Cardiac septum (tissue), 1 donor: ENCODE measurements around the gene SRGAP2C. TPM values are rescaled to one million over a fixed set of nuclear protein-coding genes. Genes with fewer than 3 reads are reported as not detected.
"Not testable (repeated sequence)": the region's sequence is repeated elsewhere in the genome, so short reads cannot be mapped to it uniquely, and the experiment has no call there.

Experiments
- DNase-seq: peaks from one replicate; pipeline ENCODE4 v3.0.0-alpha.2; 2020; ENCODE audit warnings: low spot score
- intact Hi-C: fragments of 100-400 bp; cut with DNase I; formaldehyde crosslinking; loops from one replicate; pipeline ENCODE4 v1.14.0; 2022
- total RNA-seq: library from RNA; stranded (reverse); fragmentation: NEBNext Ultra II Directional; extraction: Animal tissue kit (Norgen Biotek cat#: 25700); gene quantifications from one replicate; pipeline ENCODE4 v1.2.1, GENCODE V29; 2021
- donor health status: DM: no; HTN: no; CAD: no.

Gene SRGAP2C
- total RNA-seq, 1 donor from 2014 or later, result 9.8 TPM

DNA sequence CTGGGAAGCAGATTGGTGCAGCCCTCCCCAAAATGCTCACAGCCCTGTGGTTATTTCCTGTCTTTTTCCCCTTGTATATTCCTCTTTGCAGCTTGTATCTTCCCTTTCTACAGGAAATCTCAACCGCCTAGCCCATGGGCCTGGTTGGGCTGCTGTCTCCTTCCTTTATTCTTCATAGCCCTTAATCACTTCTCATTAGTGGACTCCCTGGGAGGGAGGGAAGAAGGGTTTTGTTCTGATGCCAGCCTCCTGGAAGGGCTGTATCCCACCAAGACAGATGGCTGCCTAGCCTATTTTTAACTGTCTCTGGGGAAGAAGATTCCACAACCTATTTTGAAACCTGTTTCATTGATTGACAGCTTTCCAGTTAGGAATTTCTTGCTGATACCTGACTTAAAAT is 31.9 kb downstream of the SRGAP2C start:
- DNase-seq, intact Hi-C loops: not testable (repeated sequence)

GRCh38 chr1:121221770-121222169 is 37.0 kb downstream of the SRGAP2C start:
- intact Hi-C loops, DNase-seq: not testable (repeated sequence)

DNA sequence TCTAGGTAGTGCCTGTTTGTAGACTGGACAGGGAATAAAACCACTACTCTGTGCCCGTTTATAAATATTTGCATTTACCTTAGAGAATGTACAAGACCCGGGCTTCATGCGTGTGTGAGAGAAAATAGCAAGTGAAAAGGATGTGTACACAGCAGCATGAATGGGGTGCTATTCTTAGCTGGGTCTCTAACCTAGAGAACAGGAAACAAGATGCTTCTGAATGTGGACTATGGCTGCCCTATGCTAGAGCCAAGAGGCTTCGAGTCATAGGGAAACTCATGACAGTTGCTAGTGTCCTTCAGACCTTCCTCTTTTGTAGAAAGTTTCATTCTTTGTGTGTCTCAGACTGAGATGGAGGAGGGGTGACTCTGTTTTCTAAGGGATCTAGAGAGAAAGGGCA is 39.9 kb downstream of the SRGAP2C start:
- DNase-seq, intact Hi-C loops: not testable (repeated sequence)

DNA sequence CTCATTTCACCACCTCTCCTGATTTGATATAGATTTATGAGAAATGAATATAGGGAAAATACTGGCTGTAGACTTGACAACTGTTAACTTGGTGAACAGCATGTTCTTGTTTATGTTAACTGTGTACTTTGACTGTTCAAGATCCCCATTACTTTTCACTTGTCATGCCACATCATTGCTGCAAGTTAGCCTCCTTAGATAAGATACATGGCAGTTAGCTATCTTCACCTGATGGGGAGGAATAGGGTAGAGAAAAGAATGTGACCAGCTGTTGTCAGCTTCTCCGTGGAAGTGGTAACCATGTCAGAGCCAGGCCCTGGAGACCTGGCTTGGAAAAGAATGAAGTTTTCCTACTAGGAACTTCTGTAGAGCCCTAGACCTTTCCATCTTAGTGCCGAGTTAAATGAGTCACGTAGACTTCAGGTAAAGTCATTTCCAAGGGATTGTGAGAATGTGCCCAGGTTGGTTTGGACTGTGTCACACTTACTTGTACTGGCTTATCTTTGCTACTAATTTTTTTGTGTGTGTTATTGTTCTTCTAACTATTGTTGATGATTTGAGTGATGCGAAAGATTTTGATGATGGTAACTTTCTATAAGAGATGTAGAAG is 41.6 kb downstream of the SRGAP2C start:
- intact Hi-C loops, result not testable (repeated sequence)

GRCh38 chr1:121226925-121227324 is 42.1 kb downstream of the SRGAP2C start:
- intact Hi-C loops, result not testable (repeated sequence)

More for the DNA sequence above, 41.6 kb downstream of the SRGAP2C start:
- not testable (repeated sequence) for DNase-seq

GRCh38 chr1:121227544-121228330 is 43.0 kb downstream of the SRGAP2C start:
- intact Hi-C loops, DNase-seq: not testable (repeated sequence)

More at GRCh38 chr1:121226925-121227324, 42.1 kb downstream of the SRGAP2C start:
- not testable (repeated sequence) for DNase-seq

- intact Hi-C loops, DNase-seq: not testable (repeated sequence)
These were observed 45.9 kb downstream of the SRGAP2C start for GRCh38 chr1:121230636-121231035.

- intact Hi-C loops, DNase-seq: not testable (repeated sequence)
These were observed 47.8 kb downstream of the SRGAP2C start for GRCh38 chr1:121232445-121233125.

DNA sequence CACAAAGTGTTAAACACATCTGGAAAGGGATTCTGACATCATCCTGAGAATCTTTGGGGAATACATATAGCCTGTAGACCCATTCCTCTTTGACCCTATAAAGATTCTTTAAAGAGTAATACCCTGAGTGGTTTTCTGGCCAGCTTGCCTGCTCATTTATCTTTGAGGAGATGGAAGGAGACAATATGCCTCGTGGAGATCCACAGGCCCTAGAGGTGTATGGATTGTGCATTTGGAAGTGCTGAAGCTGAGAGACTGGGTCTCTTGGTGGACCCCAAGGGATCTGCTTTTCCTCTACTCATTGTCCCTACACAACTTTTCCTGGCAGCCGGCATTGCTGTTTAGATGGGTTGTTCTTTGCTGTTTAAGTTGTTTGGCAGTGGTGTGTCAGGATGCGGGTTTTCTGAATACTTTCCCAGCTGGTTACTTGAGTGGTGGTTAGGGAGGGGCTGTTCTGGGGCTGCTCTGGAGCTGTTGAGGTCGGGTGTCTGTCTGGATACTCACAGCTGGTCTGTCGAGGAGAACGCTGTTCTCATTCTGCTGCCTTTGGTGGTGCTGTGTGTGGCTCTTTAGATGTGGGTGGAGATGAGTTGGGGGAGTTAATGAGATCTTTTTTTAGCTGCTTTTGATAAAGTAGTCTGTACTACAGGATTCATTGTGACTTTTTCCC is 49.5 kb downstream of the SRGAP2C start:
- DNase-seq, intact Hi-C loops: not testable (repeated sequence)

- DNase-seq, intact Hi-C loops: not testable (repeated sequence)
These were observed 53.6 kb downstream of the SRGAP2C start for GRCh38 chr1:121238384-121238783.

GRCh38 chr1:121243913-121244312 is 59.1 kb downstream of the SRGAP2C start:
- intact Hi-C loops, DNase-seq: not testable (repeated sequence)

DNA sequence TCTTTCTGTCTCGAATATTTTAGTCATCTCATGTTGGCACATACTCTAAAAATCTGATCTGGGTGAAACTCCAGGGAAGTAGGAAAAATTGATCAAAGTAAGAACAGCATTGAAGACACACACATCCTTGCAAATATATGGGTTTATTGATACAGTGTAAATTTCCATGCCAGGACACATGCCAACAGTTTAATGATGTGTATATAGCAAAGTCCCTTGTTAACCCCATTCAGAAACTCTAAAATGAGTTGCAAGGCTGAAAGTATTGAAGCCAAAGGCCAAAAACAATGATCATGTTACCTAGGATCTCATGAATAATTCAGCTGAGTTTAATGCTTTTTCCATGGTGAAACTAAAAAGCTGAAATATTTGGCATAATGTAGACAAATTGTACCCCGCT is 61.6 kb downstream of the SRGAP2C start:
- DNase-seq, intact Hi-C loops: not testable (repeated sequence)

GRCh38 chr1:121252656-121253055 is 67.9 kb downstream of the SRGAP2C start:
- intact Hi-C loops, DNase-seq: not testable (repeated sequence)

DNA sequence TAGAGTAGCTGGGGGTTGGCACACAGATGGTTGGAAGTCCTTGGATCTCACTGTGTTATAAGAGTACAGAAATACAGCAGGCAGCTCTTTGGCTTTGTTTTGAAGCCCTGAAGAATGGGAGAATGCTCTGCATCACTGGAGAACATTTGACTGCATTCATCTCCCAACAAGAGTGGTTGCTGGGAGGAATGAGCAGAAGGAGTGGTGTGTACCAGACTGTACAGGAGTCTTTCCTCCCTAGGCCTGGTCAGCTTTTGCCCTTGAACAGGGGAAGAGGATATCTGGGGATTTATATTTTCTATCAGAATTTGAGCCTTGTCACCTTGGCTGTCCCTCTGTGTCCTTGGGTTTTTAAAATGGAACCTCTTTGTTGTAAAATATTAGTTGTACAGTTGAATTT is 69.8 kb downstream of the SRGAP2C start:
- DNase-seq, intact Hi-C loops: not testable (repeated sequence)

DNA sequence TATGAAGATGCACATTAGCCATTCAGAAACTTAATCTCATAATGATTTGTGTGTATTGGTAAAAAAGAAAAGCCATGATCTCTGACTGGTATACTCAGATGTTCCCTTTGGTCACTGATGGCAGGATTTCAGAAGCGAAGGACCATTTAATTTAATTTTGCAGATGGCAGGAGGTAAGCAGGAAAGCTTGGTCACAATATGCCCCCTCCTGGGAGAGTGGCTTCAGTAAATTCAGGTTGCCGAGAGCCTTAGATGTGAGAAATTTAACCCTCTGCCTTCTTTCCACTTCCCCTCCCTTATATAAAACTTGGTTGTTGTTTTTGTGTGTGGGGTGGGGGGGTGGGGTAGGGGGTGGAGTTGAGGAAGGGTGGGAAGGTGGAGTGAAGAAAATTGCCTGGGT is 72.9 kb downstream of the SRGAP2C start:
- DNase-seq, intact Hi-C loops: not testable (repeated sequence)

DNA sequence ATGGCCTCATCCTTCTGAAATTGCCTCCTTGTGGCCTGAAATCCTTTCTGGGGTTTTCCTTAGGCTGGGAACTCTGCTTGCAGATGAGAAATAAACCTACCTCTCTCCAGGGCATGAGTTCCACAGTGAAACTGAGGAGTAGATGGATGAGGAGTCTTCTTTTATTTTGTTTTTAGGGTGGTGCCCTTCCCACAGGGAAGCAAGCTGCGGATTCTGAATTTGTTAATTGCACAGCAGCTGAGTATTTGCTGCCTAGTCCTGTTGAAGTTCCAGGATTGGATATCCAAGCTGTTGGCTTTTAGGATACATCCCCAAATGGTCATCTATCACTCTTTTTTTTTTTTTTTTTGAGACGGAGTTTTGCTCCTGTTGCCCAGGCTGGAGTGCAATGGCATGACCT is 73.4 kb downstream of the SRGAP2C start:
- intact Hi-C loops, DNase-seq: not testable (repeated sequence)

DNA sequence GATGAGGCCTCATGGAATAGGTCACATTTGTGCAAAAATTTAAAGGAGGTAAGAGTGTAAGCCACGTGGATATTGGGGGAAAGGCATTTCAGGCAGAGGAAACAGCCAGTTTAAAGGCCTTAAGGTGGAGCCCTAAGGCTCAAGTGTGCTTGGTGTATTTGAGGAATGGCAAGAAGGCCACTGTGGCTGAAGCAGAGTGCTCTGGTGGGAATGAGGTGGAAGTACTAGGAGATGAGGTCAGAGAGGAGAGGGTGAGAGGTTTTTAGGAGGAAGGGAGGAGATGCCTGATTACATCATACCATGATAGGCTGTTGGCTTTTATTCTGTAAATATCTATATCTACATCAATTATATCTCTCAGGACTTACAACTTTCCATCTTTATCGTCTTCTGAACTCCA is 75.4 kb downstream of the SRGAP2C start:
- DNase-seq, intact Hi-C loops: not testable (repeated sequence)

GRCh38 chr1:121262163-121262562 is 77.4 kb downstream of the SRGAP2C start:
- intact Hi-C loops, DNase-seq: not testable (repeated sequence)

GRCh38 chr1:121263789-121264244 is 79.0 kb downstream of the SRGAP2C start:
- intact Hi-C loops, result not testable (repeated sequence)

More at GRCh38 chr1:121263789-121264244, 79.0 kb downstream of the SRGAP2C start:
- DNase-seq, result not testable (repeated sequence)
